WTC11 (cell line): Measurements from ENCODE around the gene ELAVL1. TPM values are rescaled to one million over a fixed set of nuclear protein-coding genes. Genes with fewer than 3 reads are reported as not detected.
"Not testable (repeated sequence)": the region's sequence is repeated elsewhere in the genome, so short reads cannot be mapped to it uniquely, and the experiment has no call there.

Source experiments
- ATAC-seq: fragments of 200-7000 bp; cut with Tn5 transposase; 2 replicates; pipeline ENCODE4 v1.10.0; 2021; ENCODE audit warnings: mild to moderate bottlenecking, moderate library complexity
- CTCF ChIA-PET: fragments of 300-600 bp; sonication (Branson Sonifier 250); formaldehyde crosslinking; loops from one replicate; lab custom pipeline; 2021; ENCODE audit warnings: antibody characterized with exemption; lab: Charles Lee
- POLR2A ChIA-PET: fragments of 350-600 bp; sonication (Branson Sonifier 250); formaldehyde crosslinking; loops from one replicate; lab custom pipeline; 2021; ENCODE audit warnings: antibody characterized with exemption; lab: Charles Lee
- DNase-seq: peaks from one replicate; pipeline ENCODE4 v3.0.0; 2021; ENCODE audit warnings: low spot score
- H3K27ac Mint-ChIP-seq: 2 replicates; pipeline ENCODE4 v1.8.0; 2021; ENCODE audit warnings: mixed read lengths
- H3K27me3 Mint-ChIP-seq: 2 replicates; pipeline ENCODE4 v1.8.0; 2021; ENCODE audit warnings: low read depth, mild to moderate bottlenecking, moderate library complexity, mixed read lengths
- H3K36me3 Mint-ChIP-seq: 2 replicates; pipeline ENCODE4 v1.8.0; 2021; ENCODE audit warnings: mixed read lengths
- H3K4me1 Mint-ChIP-seq: 2 replicates; pipeline ENCODE4 v1.8.0; 2022; ENCODE audit warnings: mixed read lengths
- H3K4me3 Mint-ChIP-seq: 2 replicates; pipeline ENCODE4 v1.8.0; 2021; ENCODE audit warnings: mild to moderate bottlenecking, moderate library complexity, mixed read lengths
- H3K9me3 Mint-ChIP-seq: 2 replicates; pipeline ENCODE4 v1.8.0; 2021; ENCODE audit warnings: mixed read lengths
- CREM ChIP-seq: sonication (generic); formaldehyde crosslinking; IDR thresholded peaks from 2 replicates; pipeline ENCODE4 v1.8.1; 2022; ENCODE audit warnings: mild to moderate bottlenecking, missing genetic modification reagents, moderate library complexity
- GRHL2 ChIP-seq: fragments of 250-450 bp; sonication (Bioruptor Pico); IDR thresholded peaks from 2 replicates; pipeline ENCODE4 v1.8.0; 2022; ENCODE audit warnings: mild to moderate bottlenecking, moderate library complexity; ENCODE audit not compliant: insufficient replicate concordance, severe bottlenecking
- KAT7 ChIP-seq: sonication (generic); formaldehyde crosslinking; IDR thresholded peaks from 2 replicates; pipeline ENCODE4 v1.8.1; 2023; ENCODE audit warnings: missing genetic modification reagents, mild to moderate bottlenecking, borderline replicate concordance
- MYBL2 ChIP-seq: sonication (generic); formaldehyde crosslinking; IDR thresholded peaks from 2 replicates; pipeline ENCODE4 v1.8.1; 2023; ENCODE audit warnings: mild to moderate bottlenecking, moderate library complexity, missing genetic modification reagents
- NR1H2 ChIP-seq: sonication (generic); formaldehyde crosslinking; IDR thresholded peaks from 2 replicates; pipeline ENCODE4 v1.9.0; 2021; ENCODE audit warnings: mild to moderate bottlenecking, moderate library complexity, missing genetic modification reagents
- NR3C1 ChIP-seq: sonication (generic); formaldehyde crosslinking; conservative IDR thresholded peaks from 2 replicates; pipeline ENCODE4 v1.8.1; 2023; ENCODE audit warnings: low read depth, mild to moderate bottlenecking, missing genetic modification reagents
- PRRX2 ChIP-seq: fragments of 250-450 bp; sonication (Bioruptor Pico); IDR thresholded peaks from 2 replicates; pipeline ENCODE4 v1.8.0; 2021; ENCODE audit warnings: mild to moderate bottlenecking
- SP1 ChIP-seq: sonication (generic); formaldehyde crosslinking; conservative IDR thresholded peaks from 2 replicates; pipeline ENCODE4 v1.8.1; 2022; ENCODE audit warnings: missing genetic modification reagents
- TCF7 ChIP-seq: sonication (generic); formaldehyde crosslinking; IDR thresholded peaks from 2 replicates; pipeline ENCODE4 v1.8.0; 2022; ENCODE audit warnings: mild to moderate bottlenecking, low read depth, missing genetic modification reagents, moderate library complexity
- TEAD1 ChIP-seq: sonication (generic); formaldehyde crosslinking; IDR thresholded peaks from 2 replicates; pipeline ENCODE4 v1.8.0; 2022; ENCODE audit warnings: mild to moderate bottlenecking, missing genetic modification reagents
- ZNF317 ChIP-seq: sonication (generic); formaldehyde crosslinking; IDR thresholded peaks from 2 replicates; pipeline ENCODE4 v1.8.1; 2023; ENCODE audit warnings: low read depth, mild to moderate bottlenecking, moderate library complexity, missing genetic modification reagents, borderline replicate concordance
- ZNF423 ChIP-seq: fragments of 250-450 bp; sonication (Bioruptor Pico); IDR thresholded peaks from 2 replicates; pipeline ENCODE4 v2.1.2; 2022; ENCODE audit warnings: mild to moderate bottlenecking, moderate library complexity
- total RNA-seq: library from RNA; stranded (reverse); gene quantifications from 3 replicates; pipeline ENCODE4 v1.2.3, GENCODE V29; 2021
- TF ChIP-seq, protein P1 (sequence below): fragments of 250-450 bp; sonication (Bioruptor Pico); IDR thresholded peaks from 2 replicates; pipeline ENCODE4 v2.1.2; 2022; ENCODE audit warnings: mild to moderate bottlenecking, moderate library complexity
- TF ChIP-seq, protein P2 (sequence below): sonication (generic); formaldehyde crosslinking; IDR thresholded peaks from 2 replicates; pipeline ENCODE4 v1.8.0; 2023; ENCODE audit warnings: missing genetic modification reagents
- TF ChIP-seq, protein P3 (sequence below): fragments of 250-450 bp; sonication (Bioruptor Pico); IDR thresholded peaks from 2 replicates; pipeline ENCODE4 v1.9.0; 2021; ENCODE audit warnings: moderate library complexity, mild to moderate bottlenecking, inconsistent platforms, borderline replicate concordance
- TF ChIP-seq, protein P4 (sequence below): sonication (generic); formaldehyde crosslinking; IDR thresholded peaks from 2 replicates; pipeline ENCODE4 v1.8.0; 2022; ENCODE audit warnings: mild to moderate bottlenecking, missing genetic modification reagents
- TF ChIP-seq, protein P5 (sequence below): sonication (generic); formaldehyde crosslinking; IDR thresholded peaks from 2 replicates; pipeline ENCODE4 v1.8.1; 2022; ENCODE audit warnings: mild to moderate bottlenecking, moderate library complexity, missing genetic modification reagents
- TF ChIP-seq, protein P6 (sequence below): sonication (generic); formaldehyde crosslinking; IDR thresholded peaks from 2 replicates; pipeline ENCODE4 v1.8.0; 2022; ENCODE audit warnings: mild to moderate bottlenecking, missing genetic modification reagents

ELAVL1 gene
- total RNA-seq, 1 experiment from 2014 or later = 160 TPM

DNA sequence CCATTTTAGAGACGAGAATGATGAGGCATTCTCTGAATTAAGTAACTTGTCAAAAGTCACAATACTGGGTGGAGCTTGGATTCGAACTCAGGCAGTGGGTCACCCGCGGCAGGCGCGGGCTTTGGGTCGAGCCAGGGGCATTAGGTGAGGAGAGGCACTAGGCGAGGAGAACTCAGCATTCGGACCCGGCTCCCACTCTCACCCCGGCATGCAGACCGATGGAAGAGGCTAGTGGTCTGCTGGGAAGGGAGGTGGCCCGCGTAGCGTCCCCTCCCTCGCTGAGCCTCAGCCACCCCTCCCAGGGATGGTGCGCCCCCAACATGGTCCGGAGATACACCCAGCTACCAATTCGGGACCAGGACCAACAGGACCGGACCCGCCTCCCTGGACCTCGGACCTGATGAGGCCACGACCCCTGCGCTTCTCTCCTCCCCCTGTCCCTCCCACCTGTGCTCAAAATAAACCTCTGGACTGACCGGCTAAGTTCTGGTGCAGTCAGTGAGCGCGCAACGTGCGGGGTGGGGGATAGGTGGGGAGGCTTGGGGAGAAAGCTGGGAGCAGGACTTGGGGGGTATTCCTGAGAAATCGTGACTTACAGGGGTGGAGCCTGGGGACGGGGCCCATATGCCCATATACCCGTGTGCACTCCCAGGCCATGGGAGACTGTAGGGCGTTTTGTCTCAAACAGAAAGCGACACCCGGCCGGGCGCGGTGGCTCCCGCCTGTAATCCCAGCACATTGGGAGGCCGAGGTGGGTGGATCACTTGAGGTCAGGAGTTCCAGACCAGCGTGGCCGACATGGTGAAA lies 86.6 kb downstream of the ELAVL1 start:
- Mint-ChIP-seq H3K4me1 (peaks cover 8% of the 10 kb centered on the region), H3K36me3 (no peaks in the 10 kb centered on the region), H3K4me3 (peak overlapping the region; percentile 75), H3K27me3 (peaks cover 57% of the 10 kb centered on the region), H3K9me3 (no peaks in the 10 kb centered on the region), H3K27ac (no peak overlapping the region)
- TF ChIP-seq, protein P1, sequence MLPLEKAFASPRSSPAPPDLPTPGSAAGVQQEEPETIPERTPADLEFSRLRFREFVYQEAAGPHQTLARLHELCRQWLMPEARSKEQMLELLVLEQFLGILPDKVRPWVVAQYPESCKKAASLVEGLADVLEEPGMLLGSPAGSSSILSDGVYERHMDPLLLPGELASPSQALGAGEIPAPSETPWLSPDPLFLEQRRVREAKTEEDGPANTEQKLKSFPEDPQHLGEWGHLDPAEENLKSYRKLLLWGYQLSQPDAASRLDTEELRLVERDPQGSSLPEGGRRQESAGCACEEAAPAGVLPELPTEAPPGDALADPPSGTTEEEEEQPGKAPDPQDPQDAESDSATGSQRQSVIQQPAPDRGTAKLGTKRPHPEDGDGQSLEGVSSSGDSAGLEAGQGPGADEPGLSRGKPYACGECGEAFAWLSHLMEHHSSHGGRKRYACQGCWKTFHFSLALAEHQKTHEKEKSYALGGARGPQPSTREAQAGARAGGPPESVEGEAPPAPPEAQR = no peak
- no peak for TF ChIP-seq MYBL2 (CRISPR knock-in tag)
- no peak for TF ChIP-seq PRRX2 (CRISPR knock-in tag)
- TF ChIP-seq CREM (CRISPR knock-in tag) = no peak
- TF ChIP-seq, protein P2, sequence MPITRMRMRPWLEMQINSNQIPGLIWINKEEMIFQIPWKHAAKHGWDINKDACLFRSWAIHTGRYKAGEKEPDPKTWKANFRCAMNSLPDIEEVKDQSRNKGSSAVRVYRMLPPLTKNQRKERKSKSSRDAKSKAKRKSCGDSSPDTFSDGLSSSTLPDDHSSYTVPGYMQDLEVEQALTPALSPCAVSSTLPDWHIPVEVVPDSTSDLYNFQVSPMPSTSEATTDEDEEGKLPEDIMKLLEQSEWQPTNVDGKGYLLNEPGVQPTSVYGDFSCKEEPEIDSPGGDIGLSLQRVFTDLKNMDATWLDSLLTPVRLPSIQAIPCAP (CRISPR knock-in tag) = no peak
- no peak for TF ChIP-seq NR1H2 (CRISPR knock-in tag)
- no peak for ATAC-seq
- CTCF ChIA-PET = interaction anchor here (1.2 to 7.2 kb wide), 17 partner anchors 8 to 109 kb away, joined by 3 to 92 read pairs (median 22); partner anchors contain the start of genes LRRC8E, MAP2K7, PRR36 and TIMM44
- POLR2A ChIA-PET = interaction anchor here (1.3 to 1.5 kb wide), 2 partner anchors 50 to 61 kb away, joined by 3 to 6 read pairs; no protein-coding TSS in a partner anchor
- no peak for DNase-seq

DNA sequence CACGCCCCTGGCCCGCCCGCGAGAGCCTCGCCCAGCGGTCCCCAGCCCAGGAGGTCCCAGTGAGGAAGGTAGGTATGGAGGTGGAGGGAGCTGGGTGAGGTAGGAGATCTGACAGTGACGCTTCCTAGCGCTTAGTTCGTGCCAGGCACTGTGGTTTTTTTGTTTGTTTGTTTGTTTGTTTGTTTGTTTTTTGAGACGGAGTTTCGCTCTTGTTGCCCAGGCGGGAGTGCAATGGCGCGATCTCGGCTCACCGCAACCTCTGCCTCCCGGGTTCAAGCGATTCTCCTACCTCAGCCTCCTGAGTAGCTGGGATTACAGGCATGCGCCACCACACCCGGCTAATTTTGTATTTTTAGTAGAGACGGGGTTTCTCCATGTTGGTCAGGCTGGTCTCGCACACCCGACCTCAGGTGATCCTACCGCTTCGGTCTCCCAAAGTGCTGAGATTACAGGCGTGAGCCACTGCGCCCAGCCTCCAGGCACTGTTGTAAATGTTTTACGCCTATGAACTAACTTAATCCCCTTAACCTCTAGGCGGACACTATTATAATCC lies 87.3 kb downstream of the ELAVL1 start:
- H3K27ac Mint-ChIP-seq, ATAC-seq: not testable (repeated sequence)

DNA sequence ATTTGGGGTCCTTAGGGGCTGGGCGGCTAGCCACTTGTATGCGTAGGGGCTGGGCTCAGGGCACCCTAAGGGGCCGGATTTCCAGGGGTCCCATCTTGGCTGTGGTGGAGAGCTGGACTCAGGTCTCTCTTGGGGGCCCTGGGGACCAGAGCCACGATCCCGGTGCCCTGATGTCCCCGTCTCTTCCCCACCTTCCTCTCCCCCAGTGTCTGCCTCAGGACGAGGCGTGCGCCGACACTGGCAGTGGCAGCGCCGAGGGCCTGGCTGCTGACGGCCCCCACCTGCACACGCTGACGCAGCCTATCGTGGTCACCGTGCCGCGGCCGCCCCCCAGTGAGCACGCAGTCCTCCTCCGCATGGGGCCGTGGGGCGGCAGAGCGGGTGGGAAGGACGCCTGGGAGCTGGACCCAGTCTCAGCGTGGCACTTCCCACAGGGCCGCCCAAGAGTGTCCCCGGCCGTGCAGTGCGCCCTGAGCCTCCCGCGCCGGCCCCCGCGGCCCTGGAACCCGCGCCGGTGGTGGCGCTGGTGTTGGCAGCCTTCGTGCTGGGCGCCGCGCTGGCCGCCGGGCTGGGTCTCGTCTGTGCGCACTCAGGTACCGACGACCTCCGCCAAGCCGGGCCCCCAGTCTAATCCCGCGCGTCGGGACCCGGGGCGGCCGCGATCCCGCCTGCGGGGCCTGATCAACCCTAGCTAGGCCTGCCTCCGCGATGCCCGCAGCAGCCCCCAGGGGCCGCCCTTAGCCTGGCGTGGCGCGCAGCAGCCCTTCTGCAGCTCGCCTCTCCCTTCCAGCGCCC lies 88.0 kb downstream of the ELAVL1 start:
- H3K27ac Mint-ChIP-seq = no peak overlapping the region
- ATAC-seq = peak; percentile 14
- CTCF ChIA-PET = interaction anchor here (0.6 to 7.2 kb wide), 30 partner anchors 9 to 237 kb away, joined by 3 to 70 read pairs (median 4); partner anchors contain the start of genes EVI5L, LRRC8E, MAP2K7 and PRR36
- TF ChIP-seq NR1H2 (CRISPR knock-in tag) (no peak), TEAD1 (CRISPR knock-in tag) (0 out of 2 replicates have a peak, but pooled peaks have one; percentile 17), SP1 (CRISPR knock-in tag) (peak; percentile 32; the same call in 1 of the 2 replicates), TCF7 (no peak), KAT7 (0 out of 2 replicates have a peak, but pooled peaks have one; percentile 23), GRHL2 (CRISPR knock-in tag) (no peak), ZNF423 (CRISPR knock-in tag) (peak; percentile 37; the same call in 1 of the 2 replicates), ZNF317 (CRISPR knock-in tag) (no peak), NR3C1 (CRISPR knock-in tag) (0 out of 2 replicates have a peak, but pooled peaks have one; percentile 25)
- TF ChIP-seq, protein P3, sequence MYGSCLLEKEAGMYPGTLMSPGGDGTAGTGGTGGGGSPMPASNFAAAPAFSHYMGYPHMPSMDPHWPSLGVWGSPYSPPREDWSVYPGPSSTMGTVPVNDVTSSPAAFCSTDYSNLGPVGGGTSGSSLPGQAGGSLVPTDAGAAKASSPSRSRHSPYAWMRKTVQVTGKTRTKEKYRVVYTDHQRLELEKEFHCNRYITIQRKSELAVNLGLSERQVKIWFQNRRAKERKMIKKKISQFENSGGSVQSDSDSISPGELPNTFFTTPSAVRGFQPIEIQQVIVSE (CRISPR knock-in tag) = no peak
- TF ChIP-seq, protein P4, sequence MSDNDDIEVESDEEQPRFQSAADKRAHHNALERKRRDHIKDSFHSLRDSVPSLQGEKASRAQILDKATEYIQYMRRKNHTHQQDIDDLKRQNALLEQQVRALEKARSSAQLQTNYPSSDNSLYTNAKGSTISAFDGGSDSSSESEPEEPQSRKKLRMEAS (CRISPR knock-in tag) = peak; percentile 63; the same call in 1 of the 2 replicates
- TF ChIP-seq, protein P5, sequence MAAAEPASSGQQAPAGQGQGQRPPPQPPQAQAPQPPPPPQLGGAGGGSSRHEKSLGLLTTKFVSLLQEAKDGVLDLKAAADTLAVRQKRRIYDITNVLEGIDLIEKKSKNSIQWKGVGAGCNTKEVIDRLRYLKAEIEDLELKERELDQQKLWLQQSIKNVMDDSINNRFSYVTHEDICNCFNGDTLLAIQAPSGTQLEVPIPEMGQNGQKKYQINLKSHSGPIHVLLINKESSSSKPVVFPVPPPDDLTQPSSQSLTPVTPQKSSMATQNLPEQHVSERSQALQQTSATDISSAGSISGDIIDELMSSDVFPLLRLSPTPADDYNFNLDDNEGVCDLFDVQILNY (CRISPR knock-in tag) = 0 out of 2 replicates have a peak, but pooled peaks have one; percentile 32

More for the DNA sequence above, 87.3 kb downstream of the ELAVL1 start:
- ChIA-PET POLR2A (interaction anchor here (1.0 to 1.5 kb wide), 2 partner anchors 49 to 56 kb away, joined by 4 to 6 read pairs; no protein-coding TSS in a partner anchor), CTCF (interaction anchor here (0.7 to 7.2 kb wide), 23 partner anchors 8 to 154 kb away, joined by 3 to 70 read pairs (median 5); partner anchors contain the start of genes EVI5L, LRRC8E, MAP2K7 and PRR36)
- H3K9me3 Mint-ChIP-seq, DNase-seq, H3K36me3 Mint-ChIP-seq, H3K4me1 Mint-ChIP-seq: not testable (repeated sequence)
- H3K4me3 Mint-ChIP-seq = peak overlapping the region; percentile 63
- peaks cover 57% of the 10 kb centered on the region for H3K27me3 Mint-ChIP-seq
- peak; percentile 87; the same call in 1 of the 2 replicates for TF ChIP-seq ZNF423 (CRISPR knock-in tag)
- TF ChIP-seq, protein P6, sequence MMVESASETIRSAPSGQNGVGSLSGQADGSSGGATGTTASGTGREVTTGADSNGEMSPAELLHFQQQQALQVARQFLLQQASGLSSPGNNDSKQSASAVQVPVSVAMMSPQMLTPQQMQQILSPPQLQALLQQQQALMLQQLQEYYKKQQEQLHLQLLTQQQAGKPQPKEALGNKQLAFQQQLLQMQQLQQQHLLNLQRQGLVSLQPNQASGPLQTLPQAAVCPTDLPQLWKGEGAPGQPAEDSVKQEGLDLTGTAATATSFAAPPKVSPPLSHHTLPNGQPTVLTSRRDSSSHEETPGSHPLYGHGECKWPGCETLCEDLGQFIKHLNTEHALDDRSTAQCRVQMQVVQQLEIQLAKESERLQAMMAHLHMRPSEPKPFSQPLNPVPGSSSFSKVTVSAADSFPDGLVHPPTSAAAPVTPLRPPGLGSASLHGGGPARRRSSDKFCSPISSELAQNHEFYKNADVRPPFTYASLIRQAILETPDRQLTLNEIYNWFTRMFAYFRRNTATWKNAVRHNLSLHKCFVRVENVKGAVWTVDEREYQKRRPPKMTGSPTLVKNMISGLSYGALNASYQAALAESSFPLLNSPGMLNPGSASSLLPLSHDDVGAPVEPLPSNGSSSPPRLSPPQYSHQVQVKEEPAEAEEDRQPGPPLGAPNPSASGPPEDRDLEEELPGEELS (CRISPR knock-in tag) = 0 out of 2 replicates have a peak, but pooled peaks have one; percentile 53

More for the DNA sequence above, 88.0 kb downstream of the ELAVL1 start:
- peak; percentile 77 for DNase-seq
- Mint-ChIP-seq H3K36me3 (no peaks in the 10 kb centered on the region), H3K4me3 (peak overlapping the region; percentile 77), H3K9me3 (no peaks in the 10 kb centered on the region), H3K4me1 (peaks cover 8% of the 10 kb centered on the region), H3K27me3 (peaks cover 57% of the 10 kb centered on the region)
- POLR2A ChIA-PET = interaction anchor here (1.0 to 1.5 kb wide), 3 partner anchors 9 to 55 kb away, joined by 4 to 6 read pairs (median 4); no protein-coding TSS in a partner anchor
